ENCODE measurements around the gene HAO2.

GRCh38 chr1:119327450-119328155 is 41.0 kb upstream of the HAO2 start:
- no peak for TF ChIP-seq CTCF (IDR thresholded peaks at IDR 0.05)
- no peak for TF ChIP-seq POLR2A (IDR thresholded peaks at IDR 0.05)

Data from lower leg skin (tissue), 3 donors.